Caki2 (cell line): ENCODE data around the gene GLCE. TPM values are rescaled to one million over a fixed set of nuclear protein-coding genes. Genes with fewer than 3 reads are reported as not detected.

Experiments
- DNase-seq: peaks from one replicate; pipeline ENCODE4 v3.0.0-alpha.2; 2015; ENCODE audit warnings: low read depth
- in situ Hi-C: cut with HindIII; loops from 2 replicates; pipeline ENCODE4 v1.10.0; 2016; ENCODE audit warnings: low sequenced_read_pairs, low pct_unique_long_range_greater_than_20kb, mixed read lengths
- total RNA-seq: library from RNA; depleted of rRNA; stranded (reverse); fragments of >200 nt; shearing (Covaris generic); gene quantifications from 2 replicates; pipeline ENCODE4 v1.2.3, GENCODE V29; 2014; ENCODE audit warnings: low replicate concordance

GLCE gene
- total RNA-seq, 1 experiment from 2014 or later = 31.8 TPM

GRCh38 chr15:69132977-69133861 is 27.2 kb upstream of the GLCE start:
- no peak for DNase-seq
- in situ Hi-C loops = no loop called here

GRCh38 chr15:69133862-69134519 is 26.4 kb upstream of the GLCE start:
- in situ Hi-C loops = no loop called here

GRCh38 chr15:69134791-69135190 is 25.6 kb upstream of the GLCE start:
- no peak for DNase-seq
- in situ Hi-C loops = no loop called here

More at GRCh38 chr15:69133862-69134519, 26.4 kb upstream of the GLCE start:
- no peak for DNase-seq

GRCh38 chr15:69135499-69135898 is 24.9 kb upstream of the GLCE start:
- in situ Hi-C loops = no loop called here

GRCh38 chr15:69138963-69139362 is 21.5 kb upstream of the GLCE start:
- in situ Hi-C loops = no loop called here
- no peak for DNase-seq

More at GRCh38 chr15:69135499-69135898, 24.9 kb upstream of the GLCE start:
- no peak for DNase-seq

- no peak for DNase-seq
- in situ Hi-C loops = loop anchor here (5.0 kb wide), 1 partner anchor 33 kb away; no protein-coding TSS in a partner anchor
Measured at GRCh38 chr15:69140306-69140705, 20.1 kb upstream of the GLCE start.

- in situ Hi-C loops = loop anchor here (5.0 kb wide), 1 partner anchor 34 kb away; no protein-coding TSS in a partner anchor
- peak; percentile 65 for DNase-seq
Measured at GRCh38 chr15:69141286-69141701, 19.1 kb upstream of the GLCE start.

GRCh38 chr15:69141833-69142232 is 18.6 kb upstream of the GLCE start:
- no peak for DNase-seq
- in situ Hi-C loops = loop anchor here (5.0 kb wide), 1 partner anchor 35 kb away; no protein-coding TSS in a partner anchor

GRCh38 chr15:69143756-69144436 is 16.5 kb upstream of the GLCE start:
- in situ Hi-C loops = loop anchor here (5.0 kb wide), 1 partner anchor 37 kb away; no protein-coding TSS in a partner anchor
- DNase-seq = peak; percentile 77

- no peak for DNase-seq
- in situ Hi-C loops = loop anchor here (5.0 kb wide), 1 partner anchor 37 kb away; no protein-coding TSS in a partner anchor
Measured at GRCh38 chr15:69144530-69144929, 15.9 kb upstream of the GLCE start.

- in situ Hi-C loops = no loop called here
- DNase-seq = no peak
Measured at GRCh38 chr15:69145149-69145693, 15.2 kb upstream of the GLCE start.

GRCh38 chr15:69145694-69146492 is 14.5 kb upstream of the GLCE start:
- in situ Hi-C loops = no loop called here
- peak; percentile 69 for DNase-seq

GRCh38 chr15:69146724-69147435 is 13.6 kb upstream of the GLCE start:
- no peak for DNase-seq
- in situ Hi-C loops = no loop called here

- no peak for DNase-seq
- in situ Hi-C loops = no loop called here
Measured at GRCh38 chr15:69148465-69148864, 12.0 kb upstream of the GLCE start.

- DNase-seq = no peak
- in situ Hi-C loops = no loop called here
Measured at GRCh38 chr15:69149163-69149562, 11.3 kb upstream of the GLCE start.

- DNase-seq = no peak
- in situ Hi-C loops = no loop called here
Measured at GRCh38 chr15:69149803-69150202, 10.6 kb upstream of the GLCE start.

- no peak for DNase-seq
- in situ Hi-C loops = no loop called here
Measured at GRCh38 chr15:69150336-69150735, 10.1 kb upstream of the GLCE start.
